ENCODE data around the gene TTLL10. TPM values are rescaled to one million over a fixed set of nuclear protein-coding genes. Genes with fewer than 3 reads are reported as not detected.

Gene TTLL10
- total and polyA plus RNA-seq, 5 donors from 2014 or later, result not detected

DNA sequence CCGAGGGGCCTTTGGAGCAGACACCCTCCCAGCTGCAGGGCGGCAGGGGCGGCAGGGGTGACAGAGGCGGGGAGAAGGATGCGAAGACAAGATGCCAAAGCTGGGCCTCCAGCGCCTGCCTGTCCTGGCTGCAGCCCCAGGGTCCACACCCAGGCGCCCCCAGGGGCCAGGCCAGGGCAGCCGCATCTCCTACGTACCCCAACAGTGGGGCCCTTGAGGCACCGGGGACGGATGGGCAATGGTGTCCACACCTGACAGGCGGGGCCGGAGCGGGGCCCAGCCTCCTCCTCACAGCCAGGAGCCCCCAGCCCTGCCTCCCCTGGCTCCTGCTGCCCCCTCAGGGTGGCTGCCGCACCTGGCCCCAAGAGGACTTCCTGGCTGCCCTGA is 65.5 kb downstream of the TTLL10 start:
- H3K27ac ChIP-seq (ENCODE audit: insufficient read depth, low read length, poor library complexity, severe bottlenecking), result no peak overlapping the region
- peaks cover 0 to 9% (median under 1%) of the 10 kb centered on the region in 4 donors for H3K4me1 Mint-ChIP-seq
- H3K4me1 ChIP-seq (ENCODE audit: control insufficient read depth, insufficient read depth, low read length, poor library complexity, severe bottlenecking), result no peaks in the 10 kb centered on the region
- no peaks in the 10 kb centered on the region for H3K9me3 Mint-ChIP-seq
- H3K9me3 ChIP-seq (ENCODE audit: control insufficient read depth in 2 of 2, low read length in 2 of 2), result no peaks in the 10 kb centered on the region
- H3K27me3 ChIP-seq (ENCODE audit: control insufficient read depth, insufficient read depth, low read length), result no peaks in the 10 kb centered on the region
- no peaks in the 10 kb centered on the region for H3K27me3 Mint-ChIP-seq
- no peak overlapping the region for H3K4me3 ChIP-seq (ENCODE audit: low read depth, low read length)
- peaks cover 3% of the 10 kb centered on the region for H3K36me3 Mint-ChIP-seq
- H3K27ac Mint-ChIP-seq, result no peak overlapping the region
- H3K36me3 ChIP-seq (ENCODE audit: control insufficient read depth, insufficient read depth, low read length), result no peaks in the 10 kb centered on the region
- H3K4me3 Mint-ChIP-seq, result no peak overlapping the region
- DNase-seq (no peak), ATAC-seq (ENCODE audit: low read depth in 2 of 2) (no peak)

DNA sequence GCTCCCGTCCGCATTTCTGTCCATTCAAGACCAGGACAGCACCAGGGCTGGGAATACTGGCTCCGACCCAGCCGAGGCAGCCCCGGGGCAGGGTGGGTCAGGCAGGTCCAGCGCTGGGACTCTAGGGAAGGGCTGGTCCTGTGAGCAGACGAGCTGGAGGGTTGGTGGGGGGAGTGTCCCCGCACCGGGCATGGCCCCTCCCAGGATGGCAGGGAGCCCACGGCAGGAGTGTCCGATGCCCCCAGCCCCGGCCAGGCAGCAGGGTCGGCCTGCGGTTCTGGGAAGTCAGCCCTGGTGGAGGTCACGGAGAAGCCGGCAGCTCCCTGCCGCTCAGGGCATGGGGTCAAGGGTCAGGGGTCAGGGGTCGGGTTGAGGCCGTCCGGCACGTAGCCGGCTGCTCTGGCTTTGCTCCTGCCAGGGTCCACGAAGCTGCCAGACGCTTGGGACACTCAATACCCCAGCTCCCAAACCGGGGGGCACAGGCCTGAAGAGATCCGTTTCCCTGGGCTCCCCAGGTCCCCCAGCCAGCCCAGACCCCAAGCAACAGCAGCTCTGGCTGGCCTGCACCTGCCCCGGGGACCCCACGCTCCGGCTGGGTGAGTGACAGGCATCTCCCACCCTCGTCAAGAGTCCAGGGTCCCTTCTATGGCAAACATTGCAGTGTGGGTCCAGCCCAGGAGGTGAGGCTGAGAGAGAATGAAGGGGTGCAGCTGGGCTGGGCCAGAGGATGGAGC is 66.1 kb downstream of the TTLL10 start:
- ATAC-seq (ENCODE audit: low read depth in 2 of 2), result no peak
- no peaks in the 10 kb centered on the region for H3K4me1 ChIP-seq (ENCODE audit: control insufficient read depth, insufficient read depth, low read length, poor library complexity, severe bottlenecking)
- Mint-ChIP-seq H3K27ac (no peak overlapping the region), H3K27me3 (no peaks in the 10 kb centered on the region), H3K9me3 (no peaks in the 10 kb centered on the region), H3K4me3 (no peak overlapping the region), H3K4me1 (peaks cover 0 to 3% (median 0%) of the 10 kb centered on the region in 4 donors), H3K36me3 (no peaks in the 10 kb centered on the region)
- no peak for DNase-seq
- H3K27me3 ChIP-seq (ENCODE audit: control insufficient read depth, insufficient read depth, low read length), result no peaks in the 10 kb centered on the region
- H3K36me3 ChIP-seq (ENCODE audit: control insufficient read depth, insufficient read depth, low read length), result no peaks in the 10 kb centered on the region
- H3K4me3 ChIP-seq (ENCODE audit: low read depth, low read length), result no peak overlapping the region
- no peaks in the 10 kb centered on the region for H3K9me3 ChIP-seq (ENCODE audit: control insufficient read depth in 2 of 2, low read length in 2 of 2)
- no peak overlapping the region for H3K27ac ChIP-seq (ENCODE audit: insufficient read depth, low read length, poor library complexity, severe bottlenecking)

- no peaks in the 10 kb centered on the region for H3K4me1 ChIP-seq (ENCODE audit: control insufficient read depth, insufficient read depth, low read length, poor library complexity, severe bottlenecking)
- H3K27ac ChIP-seq (ENCODE audit: insufficient read depth, low read length, poor library complexity, severe bottlenecking), result no peak overlapping the region
- no peaks in the 10 kb centered on the region for H3K9me3 Mint-ChIP-seq
- no peaks in the 10 kb centered on the region for H3K4me1 Mint-ChIP-seq
- H3K4me3 Mint-ChIP-seq, result no peak overlapping the region
- H3K36me3 ChIP-seq (ENCODE audit: control insufficient read depth, insufficient read depth, low read length), result no peaks in the 10 kb centered on the region
- H3K9me3 ChIP-seq (ENCODE audit: control insufficient read depth in 2 of 2, low read length in 2 of 2), result no peaks in the 10 kb centered on the region
- DNase-seq (no peak), ATAC-seq (ENCODE audit: low read depth in 2 of 2) (no peak)
- no peaks in the 10 kb centered on the region for H3K27me3 ChIP-seq (ENCODE audit: control insufficient read depth, insufficient read depth, low read length)
- H3K4me3 ChIP-seq (ENCODE audit: low read depth, low read length), result no peak overlapping the region
- H3K27me3 Mint-ChIP-seq, result no peaks in the 10 kb centered on the region
- H3K27ac Mint-ChIP-seq, result no peak overlapping the region
- H3K36me3 Mint-ChIP-seq, result no peaks in the 10 kb centered on the region
These were observed 66.7 kb downstream of the TTLL10 start for GRCh38 chr1:1240348-1240732.

- H3K4me1 Mint-ChIP-seq, result no peaks in the 10 kb centered on the region
- H3K9me3 Mint-ChIP-seq, result no peaks in the 10 kb centered on the region
- no peak overlapping the region for H3K27ac Mint-ChIP-seq
- H3K27me3 Mint-ChIP-seq, result no peaks in the 10 kb centered on the region
- Histone ChIP-seq H3K4me1 (ENCODE audit: control insufficient read depth, insufficient read depth, low read length, poor library complexity, severe bottlenecking) (no peaks in the 10 kb centered on the region), H3K27me3 (ENCODE audit: control insufficient read depth, insufficient read depth, low read length) (no peaks in the 10 kb centered on the region), H3K27ac (ENCODE audit: insufficient read depth, low read length, poor library complexity, severe bottlenecking) (no peak overlapping the region), H3K36me3 (ENCODE audit: control insufficient read depth, insufficient read depth, low read length) (no peaks in the 10 kb centered on the region), H3K9me3 (ENCODE audit: control insufficient read depth in 2 of 2, low read length in 2 of 2) (no peaks in the 10 kb centered on the region), H3K4me3 (ENCODE audit: low read depth, low read length) (no peak overlapping the region)
- no peak overlapping the region for H3K4me3 Mint-ChIP-seq
- ATAC-seq (ENCODE audit: low read depth in 2 of 2), result no peak
- no peaks in the 10 kb centered on the region for H3K36me3 Mint-ChIP-seq
- DNase-seq, result no peak
These were observed 67.3 kb downstream of the TTLL10 start for GRCh38 chr1:1240822-1241587.

GRCh38 chr1:1241588-1242219 is 68.0 kb downstream of the TTLL10 start:
- no peaks in the 10 kb centered on the region for H3K36me3 Mint-ChIP-seq
- no peak for ATAC-seq (ENCODE audit: low read depth in 2 of 2)
- Histone ChIP-seq H3K4me1 (ENCODE audit: control insufficient read depth, insufficient read depth, low read length, poor library complexity, severe bottlenecking) (peaks cover 2% of the 10 kb centered on the region), H3K9me3 (ENCODE audit: control insufficient read depth in 2 of 2, low read length in 2 of 2) (no peaks in the 10 kb centered on the region), H3K36me3 (ENCODE audit: control insufficient read depth, insufficient read depth, low read length) (no peaks in the 10 kb centered on the region), H3K27ac (ENCODE audit: insufficient read depth, low read length, poor library complexity, severe bottlenecking) (no peak overlapping the region), H3K27me3 (ENCODE audit: control insufficient read depth, insufficient read depth, low read length) (no peaks in the 10 kb centered on the region), H3K4me3 (ENCODE audit: low read depth, low read length) (no peak overlapping the region)
- H3K4me3 Mint-ChIP-seq, result no peak overlapping the region
- no peaks in the 10 kb centered on the region for H3K4me1 Mint-ChIP-seq
- H3K27me3 Mint-ChIP-seq, result no peaks in the 10 kb centered on the region
- no peak for DNase-seq
- no peak overlapping the region for H3K27ac Mint-ChIP-seq
- no peaks in the 10 kb centered on the region for H3K9me3 Mint-ChIP-seq

DNA sequence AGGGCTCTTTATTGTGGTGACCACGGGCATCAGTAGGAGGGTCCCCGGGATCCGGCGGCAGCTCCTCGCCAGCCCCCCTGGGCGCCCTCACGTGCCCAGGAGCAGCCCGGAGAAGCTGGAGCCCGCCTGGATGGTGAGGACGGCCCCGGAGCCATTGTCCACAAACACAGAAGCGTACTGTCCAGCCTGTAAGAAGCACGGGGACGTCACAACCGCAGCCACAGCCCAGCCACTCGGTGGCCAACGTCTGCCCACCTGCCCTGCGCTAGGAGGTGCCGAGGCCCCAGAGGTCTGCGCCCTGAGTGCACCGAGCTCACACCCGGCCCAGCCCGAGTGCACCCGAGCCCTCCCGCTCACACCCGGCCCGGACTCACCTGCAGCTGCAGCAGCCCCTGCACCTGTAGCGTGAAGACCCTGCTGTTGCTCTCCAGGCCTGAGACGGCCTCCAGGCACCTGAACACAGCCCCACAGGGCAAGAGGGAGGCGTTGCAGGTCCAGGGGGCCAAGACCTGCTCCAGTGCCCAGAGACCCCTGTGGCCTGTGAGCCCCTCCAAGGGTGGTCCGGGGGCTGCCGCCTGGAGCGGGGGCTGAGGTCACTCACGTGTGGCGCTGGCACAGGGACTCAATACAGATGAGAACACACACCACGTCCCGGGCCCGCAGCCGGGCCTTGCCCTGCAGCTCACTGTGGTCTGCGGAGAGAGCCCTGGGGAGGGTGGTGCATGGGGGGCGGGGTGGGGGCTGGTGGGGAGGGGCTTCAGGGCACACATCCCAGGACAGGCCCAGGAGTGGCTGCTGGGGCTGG is 69.0 kb downstream of the TTLL10 start:
- Mint-ChIP-seq H3K27me3 (no peaks in the 10 kb centered on the region), H3K4me3 (no peak overlapping the region), H3K36me3 (no peaks in the 10 kb centered on the region), H3K27ac (no peak overlapping the region), H3K4me1 (no peaks in the 10 kb centered on the region), H3K9me3 (no peaks in the 10 kb centered on the region)
- Histone ChIP-seq H3K36me3 (ENCODE audit: control insufficient read depth, insufficient read depth, low read length) (no peaks in the 10 kb centered on the region), H3K27ac (ENCODE audit: insufficient read depth, low read length, poor library complexity, severe bottlenecking) (no peak overlapping the region), H3K27me3 (ENCODE audit: control insufficient read depth, insufficient read depth, low read length) (no peaks in the 10 kb centered on the region), H3K4me1 (ENCODE audit: control insufficient read depth, insufficient read depth, low read length, poor library complexity, severe bottlenecking) (peaks cover 4% of the 10 kb centered on the region), H3K9me3 (ENCODE audit: control insufficient read depth in 2 of 2, low read length in 2 of 2) (no peaks in the 10 kb centered on the region), H3K4me3 (ENCODE audit: low read depth, low read length) (no peak overlapping the region)
- ATAC-seq (ENCODE audit: low read depth in 2 of 2) (no peak), DNase-seq (no peak)

GRCh38 chr1:1243266-1243660 is 69.6 kb downstream of the TTLL10 start:
- Histone ChIP-seq H3K4me1 (ENCODE audit: control insufficient read depth, insufficient read depth, low read length, poor library complexity, severe bottlenecking) (peaks cover 4% of the 10 kb centered on the region), H3K27me3 (ENCODE audit: control insufficient read depth, insufficient read depth, low read length) (no peaks in the 10 kb centered on the region), H3K36me3 (ENCODE audit: control insufficient read depth, insufficient read depth, low read length) (no peaks in the 10 kb centered on the region), H3K27ac (ENCODE audit: insufficient read depth, low read length, poor library complexity, severe bottlenecking) (no peak overlapping the region), H3K4me3 (ENCODE audit: low read depth, low read length) (no peak overlapping the region), H3K9me3 (ENCODE audit: control insufficient read depth in 2 of 2, low read length in 2 of 2) (no peaks in the 10 kb centered on the region)
- no peak for DNase-seq
- H3K4me1 Mint-ChIP-seq, result no peaks in the 10 kb centered on the region
- peaks cover 4% of the 10 kb centered on the region for H3K27me3 Mint-ChIP-seq
- no peak overlapping the region for H3K4me3 Mint-ChIP-seq
- no peak for ATAC-seq (ENCODE audit: low read depth in 2 of 2)
- no peak overlapping the region for H3K27ac Mint-ChIP-seq
- H3K36me3 Mint-ChIP-seq, result no peaks in the 10 kb centered on the region
- H3K9me3 Mint-ChIP-seq, result no peaks in the 10 kb centered on the region
